ENCODE results near the gene CAMKMT.
"Not testable (repeated sequence)": the region's sequence is repeated elsewhere in the genome, so short reads cannot be mapped to it uniquely, and the experiment has no call there.

Gene CAMKMT

GRCh38 chr2:44450082-44450481, 88.3 kb downstream of the CAMKMT start:
- no peak for DNase-seq

- DNase-seq = no peak
Observed at GRCh38 chr2:44450806-44451205, 89.1 kb downstream of the CAMKMT start.

GRCh38 chr2:44452069-44452583, 90.4 kb downstream of the CAMKMT start:
- no peak for DNase-seq

GRCh38 chr2:44453259-44453658, 91.5 kb downstream of the CAMKMT start:
- DNase-seq = no peak

GRCh38 chr2:44455877-44456276, 94.1 kb downstream of the CAMKMT start:
- no peak for DNase-seq

GRCh38 chr2:44456946-44457345, 95.2 kb downstream of the CAMKMT start:
- DNase-seq = no peak

- no peak for DNase-seq
Observed at GRCh38 chr2:44459739-44460138, 98.0 kb downstream of the CAMKMT start.

GRCh38 chr2:44462934-44463849, 101.4 kb downstream of the CAMKMT start:
- no peak for DNase-seq

- no peak for DNase-seq
Observed at GRCh38 chr2:44464437-44464836, 102.7 kb downstream of the CAMKMT start.

GRCh38 chr2:44470151-44470550, 108.4 kb downstream of the CAMKMT start:
- DNase-seq = no peak

- no peak for DNase-seq
Observed at GRCh38 chr2:44477657-44478414, 116.1 kb downstream of the CAMKMT start.

GRCh38 chr2:44479127-44479887, 117.6 kb downstream of the CAMKMT start:
- peak; percentile 46 for DNase-seq

- DNase-seq = no peak
Observed at GRCh38 chr2:44480068-44480467, 118.3 kb downstream of the CAMKMT start.

- DNase-seq = no peak
Observed at GRCh38 chr2:44487052-44487451, 125.3 kb downstream of the CAMKMT start.

- DNase-seq = no peak
Observed at GRCh38 chr2:44490726-44491125, 129.0 kb downstream of the CAMKMT start.

- no peak for DNase-seq
Observed at GRCh38 chr2:44494006-44494405, 132.3 kb downstream of the CAMKMT start.

GRCh38 chr2:44495035-44495434, 133.3 kb downstream of the CAMKMT start:
- no peak for DNase-seq

- no peak for DNase-seq
Observed at GRCh38 chr2:44495544-44495943, 133.8 kb downstream of the CAMKMT start.

- no peak for DNase-seq
Observed at GRCh38 chr2:44496130-44496529, 134.4 kb downstream of the CAMKMT start.

GRCh38 chr2:44498551-44498950, 136.8 kb downstream of the CAMKMT start:
- DNase-seq = no peak

GRCh38 chr2:44505664-44506063, 143.9 kb downstream of the CAMKMT start:
- not testable (repeated sequence) for DNase-seq

- DNase-seq = no peak
Observed at GRCh38 chr2:44510246-44510645, 148.5 kb downstream of the CAMKMT start.

GRCh38 chr2:44515416-44515815, 153.7 kb downstream of the CAMKMT start:
- DNase-seq = no peak
